ENCODE results near the gene PDRG1. TPM values are rescaled to one million over a fixed set of nuclear protein-coding genes. Genes with fewer than 3 reads are reported as not detected.

PDRG1 gene
- total RNA-seq, 1 experiment from 2014 or later = 10.1 TPM

DNA sequence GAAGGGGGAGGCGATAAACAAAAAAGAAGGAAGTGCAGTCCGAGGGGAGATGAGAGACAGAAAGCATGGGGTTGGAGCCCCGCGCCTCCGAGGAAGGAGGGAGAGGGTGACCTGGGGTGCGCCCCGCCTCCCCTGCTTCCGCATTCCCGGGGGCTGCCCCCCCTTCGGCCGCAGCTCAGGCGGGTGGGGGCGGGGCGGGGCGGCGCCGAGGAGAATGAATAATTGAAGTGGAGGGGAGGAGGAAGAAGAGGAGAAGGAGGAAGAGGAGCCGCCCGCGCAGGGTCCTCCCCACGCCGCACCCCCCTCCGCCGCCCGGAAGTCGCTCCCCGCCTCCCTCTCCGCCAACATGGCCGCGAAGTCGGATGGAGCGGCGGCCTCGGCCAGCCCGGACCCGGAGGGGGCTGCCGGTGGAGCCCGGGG, 16.0 kb upstream of the PDRG1 start, which contains the start of gene XKR7:
Gene XKR7 (plus strand): TSS at position 322 of the 420 bp plus-strand sequence. CDS start 25 bp downstream, at position 347.
- no peak for DNase-seq (ENCODE audit: extremely low read depth, low read depth)

DNA sequence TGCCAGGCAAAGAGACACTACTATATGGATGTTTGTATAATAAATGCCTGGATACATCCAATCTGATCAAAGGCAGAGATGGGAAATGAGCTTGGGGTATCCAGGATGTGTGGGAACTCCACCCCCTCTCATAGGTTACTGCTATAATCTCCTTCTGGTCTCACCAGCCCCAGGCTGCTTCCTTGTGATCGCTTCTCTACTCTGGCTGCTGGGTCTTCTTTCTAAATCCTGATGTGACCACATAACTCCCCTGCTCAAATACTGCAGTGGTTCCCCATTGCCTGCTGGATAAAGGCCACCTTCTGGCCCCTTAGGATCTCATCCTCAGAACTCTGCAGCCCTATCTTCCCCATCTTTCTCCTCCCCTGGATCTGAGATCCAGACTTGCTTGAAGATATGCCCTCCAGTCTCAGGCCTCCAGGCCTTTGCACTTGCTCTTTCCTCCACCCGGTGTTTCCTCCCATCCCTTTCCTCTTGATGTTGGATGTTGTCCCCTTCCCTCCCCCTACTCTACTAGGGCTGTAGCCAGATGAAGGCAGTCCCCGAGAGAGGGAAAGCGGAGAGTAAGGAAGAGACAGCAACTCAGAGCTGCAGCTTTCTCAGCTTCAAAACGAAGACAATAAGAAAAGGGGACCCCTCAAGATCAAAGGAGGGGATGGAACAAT, 15.3 kb upstream of the PDRG1 start:
- DNase-seq (ENCODE audit: extremely low read depth, low read depth) = no peak

DNA sequence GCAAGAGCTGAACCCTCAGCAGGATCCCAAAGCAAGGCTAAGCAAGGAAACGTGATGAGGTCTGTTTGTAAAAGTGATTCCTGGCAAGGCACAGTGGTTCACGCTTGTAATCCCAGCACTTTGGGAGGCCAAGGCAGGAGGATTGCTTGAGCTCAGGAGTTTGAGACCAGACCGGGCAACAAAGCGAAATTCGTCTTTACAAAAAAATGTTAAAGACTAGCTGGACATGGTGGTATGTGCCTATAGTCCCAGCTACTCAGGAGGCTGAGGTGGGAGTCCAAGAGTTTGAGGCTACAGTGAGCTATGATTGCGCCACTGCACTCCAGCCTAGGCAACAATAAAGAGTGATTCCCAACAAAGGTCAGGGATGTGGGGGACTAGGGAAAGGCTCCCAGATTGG, 12.0 kb upstream of the PDRG1 start:
- no peak for DNase-seq (ENCODE audit: extremely low read depth, low read depth)

DNA sequence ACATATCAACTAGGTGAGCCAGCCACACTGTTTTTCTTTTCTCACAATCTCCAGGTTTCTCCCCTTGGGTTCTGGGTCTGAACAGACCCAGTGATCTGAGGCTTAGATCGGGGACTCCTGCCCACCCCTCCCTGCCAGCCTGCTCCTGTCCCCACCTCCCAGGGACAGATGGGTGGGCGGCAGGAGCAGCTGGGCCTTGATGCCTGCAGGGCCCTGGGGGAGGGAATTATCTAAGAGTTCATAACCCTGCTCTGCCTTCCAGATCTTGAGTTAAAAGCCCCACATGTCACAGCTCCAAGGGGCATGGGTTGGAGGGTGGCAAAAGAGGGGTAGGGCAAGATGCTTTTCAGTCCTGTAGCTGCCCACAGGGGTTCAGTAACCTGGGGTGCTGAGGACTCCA, 10.9 kb upstream of the PDRG1 start:
- no peak for DNase-seq (ENCODE audit: extremely low read depth, low read depth)

DNA sequence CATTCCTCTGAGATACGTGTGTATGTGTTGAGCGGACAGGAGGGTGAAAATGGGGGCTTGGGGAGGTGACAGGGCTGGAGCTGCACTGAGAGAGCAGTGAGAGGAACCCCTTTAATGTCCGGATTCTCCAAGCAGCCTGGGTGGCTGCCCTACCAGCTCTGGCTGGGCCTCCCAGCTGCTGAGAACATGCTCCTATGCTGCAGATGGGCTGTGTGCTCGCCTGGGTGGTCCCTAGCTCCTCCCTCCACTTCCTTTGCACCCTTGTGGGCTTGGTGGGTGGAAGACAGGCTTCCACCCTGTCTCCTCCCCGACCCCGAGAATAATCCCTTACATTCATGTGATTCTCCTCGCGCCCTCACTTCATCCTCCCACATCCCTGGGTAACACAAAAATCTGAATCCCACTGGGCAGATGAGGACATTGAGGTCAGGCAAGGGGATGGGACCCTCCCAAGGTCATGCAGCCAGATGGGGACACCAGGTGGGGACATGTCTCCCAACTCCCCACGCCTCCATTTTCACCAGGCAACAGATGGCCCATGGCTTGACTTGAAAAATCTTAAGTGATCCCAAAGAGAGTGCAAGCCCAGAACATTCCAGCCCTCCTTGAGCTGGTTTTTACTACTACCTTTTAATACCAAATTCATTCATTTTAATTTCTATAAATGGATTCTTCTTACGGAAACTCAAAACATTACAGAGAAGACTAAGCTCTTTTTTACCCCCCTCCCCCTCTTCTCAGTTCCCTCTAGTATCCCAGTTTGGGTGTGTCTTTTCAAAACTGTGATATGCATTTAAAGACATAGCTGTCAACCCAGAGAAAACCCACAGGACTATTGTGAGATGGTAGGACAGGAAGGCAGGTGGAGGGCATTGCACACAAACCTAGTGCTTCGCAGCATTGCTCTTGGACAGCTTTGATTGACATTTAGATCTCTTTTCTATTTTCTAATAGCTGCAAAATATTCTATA, 5.0 kb upstream of the PDRG1 start:
- DNase-seq (ENCODE audit: extremely low read depth, low read depth) = no peak

DNA sequence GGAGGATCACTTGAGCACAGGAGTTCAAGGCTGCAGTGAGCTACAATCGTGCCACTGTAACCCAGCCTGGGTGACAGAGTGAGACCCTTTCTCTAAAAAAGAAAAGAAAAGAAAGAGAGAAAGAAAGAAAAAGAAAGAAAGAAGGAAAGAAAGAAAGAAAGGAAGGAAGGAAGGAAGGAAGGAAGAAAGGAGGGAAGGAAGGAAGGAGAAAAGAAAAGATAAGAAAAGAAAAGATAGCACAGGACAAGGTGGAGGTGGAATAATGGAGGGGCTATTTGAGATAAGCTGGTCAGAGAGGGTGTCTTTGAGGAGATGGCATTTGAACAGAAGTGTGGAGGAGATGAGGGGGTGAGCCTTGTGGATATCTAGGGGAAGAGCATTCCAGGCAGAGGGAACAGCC, 2.7 kb upstream of the PDRG1 start:
- no peak for DNase-seq (ENCODE audit: extremely low read depth, low read depth)

DNA sequence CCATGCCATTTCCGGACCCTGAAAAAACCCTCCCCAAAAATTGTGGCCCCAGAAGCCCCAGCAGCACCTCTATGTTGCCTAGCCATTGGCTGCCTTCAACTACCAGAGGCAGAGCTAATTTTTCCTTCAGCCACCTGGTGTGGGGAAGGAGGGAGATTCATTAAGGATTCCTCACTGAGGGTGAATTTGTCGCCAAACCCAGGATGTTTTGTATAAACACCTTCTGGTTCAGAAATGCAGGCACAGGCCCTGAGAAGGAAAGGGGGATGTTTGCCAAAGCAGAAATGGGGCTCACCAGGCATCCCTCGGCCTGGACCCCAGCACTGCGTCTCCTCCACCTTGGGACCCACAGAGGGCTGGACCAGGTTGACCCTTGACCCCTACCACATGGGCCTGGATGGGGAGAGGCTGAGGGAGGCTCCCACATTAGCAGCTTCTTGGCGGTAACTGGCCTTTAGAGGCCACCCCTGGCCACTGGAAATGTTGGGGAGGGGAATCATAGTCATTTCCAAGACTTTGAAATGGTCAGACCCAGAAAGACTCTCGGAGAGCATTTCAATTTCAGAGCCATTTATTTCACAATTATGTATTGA, 1.8 kb upstream of the PDRG1 start:
- no peak for DNase-seq (ENCODE audit: extremely low read depth, low read depth)

DNA sequence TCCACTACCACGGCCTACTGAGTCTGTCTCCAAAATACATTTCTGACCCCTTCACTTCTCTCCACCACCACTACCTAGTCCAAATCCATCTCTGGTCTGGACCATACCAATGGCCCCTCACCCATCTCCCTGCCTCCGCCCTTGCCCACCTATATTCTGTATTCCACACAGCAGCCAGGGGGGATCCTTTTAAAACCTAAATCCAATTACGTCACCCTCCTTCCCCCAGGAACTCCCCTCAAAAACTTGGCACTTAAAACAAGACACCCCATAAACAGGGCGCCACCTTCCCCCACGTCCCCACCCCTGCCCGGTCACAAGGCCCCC, 680 bp downstream of the PDRG1 start:
- DNase-seq (ENCODE audit: extremely low read depth, low read depth) = no peak

DNA sequence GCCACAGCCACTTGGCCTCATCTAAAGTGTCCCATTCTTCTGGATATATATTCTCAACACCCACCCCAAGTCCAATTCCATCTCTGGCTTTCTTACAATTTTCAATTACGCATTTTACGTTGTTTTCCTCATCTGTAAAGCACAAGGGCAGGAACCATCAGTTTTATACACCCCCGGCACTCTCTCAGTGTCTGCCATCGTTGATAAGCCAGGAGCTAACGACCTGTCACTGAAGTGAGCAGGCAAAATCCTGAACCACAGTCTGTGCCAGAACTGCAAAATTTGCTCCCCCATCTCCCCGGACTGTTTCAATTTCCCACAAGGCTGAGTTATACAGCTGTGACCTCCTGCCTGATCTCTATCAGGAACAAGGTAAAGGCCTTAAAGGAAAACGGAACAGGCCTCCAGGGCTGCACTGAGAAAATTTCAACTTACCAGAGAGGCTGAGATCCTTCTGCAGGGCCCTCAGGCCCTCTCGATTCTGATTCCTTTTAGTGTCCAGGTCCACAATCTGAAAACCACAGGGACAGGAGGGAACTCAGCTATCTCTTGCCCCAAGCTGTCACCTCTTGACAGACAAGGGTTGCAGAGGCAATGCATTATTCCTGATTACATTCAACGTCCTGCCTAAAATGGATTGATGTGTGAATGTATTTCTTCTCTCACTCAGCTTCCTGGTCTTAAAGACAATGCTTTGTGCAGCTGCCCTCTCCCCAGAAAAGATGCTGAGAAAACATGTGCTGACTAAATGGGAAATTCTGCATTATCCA, 1.8 kb downstream of the PDRG1 start:
- no peak for DNase-seq (ENCODE audit: extremely low read depth, low read depth)

DNA sequence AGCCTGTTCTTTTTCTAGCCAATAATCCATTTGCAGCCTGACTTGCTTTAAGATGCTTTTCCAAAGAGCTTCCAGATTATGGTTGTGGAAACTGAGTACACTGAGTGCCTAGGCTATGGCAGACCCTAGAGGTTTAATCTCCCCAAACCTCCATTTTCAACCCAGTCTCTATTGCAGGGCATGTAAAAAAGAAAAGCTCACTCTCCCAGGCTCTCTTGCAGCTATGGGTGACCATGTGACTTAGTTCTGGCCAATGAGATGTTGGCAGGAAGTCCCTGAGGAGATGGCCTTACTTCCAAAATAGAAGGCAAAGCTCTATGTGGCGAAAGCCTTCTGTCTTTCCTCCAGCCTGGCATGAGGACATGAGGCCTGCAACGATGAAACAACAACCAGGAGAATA, 3.8 kb downstream of the PDRG1 start:
- no peak for DNase-seq (ENCODE audit: extremely low read depth, low read depth)

DNA sequence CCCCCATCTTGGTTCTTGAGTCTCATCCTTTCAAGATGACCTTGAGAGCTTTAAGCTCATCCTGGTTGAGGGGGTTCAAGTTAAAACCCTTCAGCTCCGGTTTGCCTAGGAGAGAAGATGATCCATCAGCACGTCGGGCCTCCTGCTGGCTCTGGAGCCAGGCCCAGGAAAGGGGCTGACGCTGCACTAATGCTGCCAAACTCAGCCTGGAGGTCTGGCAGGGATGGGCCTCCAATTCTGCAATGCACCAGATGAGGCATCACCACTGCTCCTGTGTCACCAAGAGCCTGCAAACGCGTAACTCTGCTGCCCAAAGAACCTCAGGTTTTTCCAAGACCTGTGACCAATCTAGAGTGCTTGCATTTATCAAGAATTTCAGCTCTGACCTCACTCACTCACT, 6.1 kb downstream of the PDRG1 start:
- DNase-seq (ENCODE audit: extremely low read depth, low read depth) = no peak

DNA sequence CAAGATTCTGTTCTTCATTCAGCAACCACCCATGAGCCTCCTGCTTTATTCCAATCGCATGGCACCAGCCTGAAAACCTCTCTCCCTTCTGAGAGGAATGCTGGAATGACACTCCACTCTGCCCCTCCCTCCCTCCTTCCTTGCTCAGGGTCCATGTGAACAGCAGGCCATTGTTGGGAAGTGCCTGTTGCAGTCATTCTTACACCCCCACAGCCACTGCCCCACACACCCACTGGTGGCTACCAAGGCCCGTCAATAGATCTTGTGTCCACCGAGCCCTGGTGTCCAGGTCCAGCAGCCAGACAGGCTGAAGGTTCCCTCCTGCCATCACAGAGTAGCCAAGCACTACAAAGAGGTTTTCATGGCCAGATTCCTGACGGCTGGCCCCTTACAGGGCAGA, 6.5 kb downstream of the PDRG1 start:
- DNase-seq (ENCODE audit: extremely low read depth, low read depth) = no peak

DNA sequence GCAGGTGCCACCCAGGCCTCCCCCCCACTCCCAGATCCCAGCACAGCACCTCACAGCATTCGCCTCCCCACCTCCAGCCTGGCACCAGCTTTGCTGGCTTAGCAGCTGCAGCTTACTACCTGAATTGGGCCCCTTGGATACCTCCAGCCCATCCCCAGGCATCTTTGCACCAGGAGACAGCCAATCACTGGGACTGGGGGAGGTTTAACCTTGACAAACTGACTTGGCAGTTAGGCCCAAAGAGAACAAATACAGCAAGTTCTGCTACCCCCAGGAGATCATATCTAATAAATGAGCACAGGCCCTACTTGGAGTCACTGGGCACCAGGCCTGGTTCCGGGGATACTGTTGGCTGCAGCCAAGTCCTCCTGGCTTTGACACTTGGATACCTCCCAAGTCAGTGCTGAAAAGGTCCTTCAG, 8.8 kb downstream of the PDRG1 start:
- DNase-seq (ENCODE audit: extremely low read depth, low read depth) = no peak

DNA sequence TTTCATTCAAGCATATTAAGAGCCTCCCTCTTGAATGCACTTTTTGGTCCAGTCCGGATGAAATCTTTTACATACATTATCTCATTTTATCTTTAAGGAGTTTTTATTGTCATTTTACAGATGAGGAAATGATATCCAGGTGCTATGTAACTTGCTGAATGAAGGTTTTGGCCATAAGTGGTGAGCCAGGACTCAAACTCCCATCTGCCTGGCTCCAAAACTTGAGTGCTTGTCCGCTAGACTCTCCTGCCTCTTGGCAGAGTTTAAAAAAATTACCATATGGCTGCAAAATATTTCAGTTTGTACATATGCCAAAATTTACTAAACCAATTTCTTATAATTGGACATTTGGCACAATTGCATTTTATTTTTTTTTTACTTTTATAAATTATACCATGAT, 12.2 kb downstream of the PDRG1 start:
- no peak for DNase-seq (ENCODE audit: extremely low read depth, low read depth)

DNA sequence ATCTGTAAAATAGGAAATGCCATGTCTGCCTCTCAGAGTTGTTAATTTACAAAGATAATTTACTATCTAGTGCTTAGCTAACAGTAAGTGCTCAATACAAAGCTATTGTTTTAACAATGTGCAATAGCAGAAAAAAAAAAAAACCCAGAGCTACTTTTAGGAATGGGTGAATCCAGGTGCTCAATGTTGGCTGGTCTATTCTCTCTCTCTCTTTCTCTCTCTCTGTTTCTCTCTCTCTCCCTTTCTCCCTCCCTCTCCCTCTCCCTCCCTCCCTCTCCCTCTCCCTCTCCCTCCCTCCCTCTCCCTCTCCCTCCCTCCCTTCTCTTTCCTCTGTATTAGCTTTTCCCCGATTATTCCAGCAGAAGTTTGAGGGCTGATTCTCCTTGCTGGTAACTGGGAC, 14.0 kb downstream of the PDRG1 start:
- no peak for DNase-seq (ENCODE audit: extremely low read depth, low read depth)

DNA sequence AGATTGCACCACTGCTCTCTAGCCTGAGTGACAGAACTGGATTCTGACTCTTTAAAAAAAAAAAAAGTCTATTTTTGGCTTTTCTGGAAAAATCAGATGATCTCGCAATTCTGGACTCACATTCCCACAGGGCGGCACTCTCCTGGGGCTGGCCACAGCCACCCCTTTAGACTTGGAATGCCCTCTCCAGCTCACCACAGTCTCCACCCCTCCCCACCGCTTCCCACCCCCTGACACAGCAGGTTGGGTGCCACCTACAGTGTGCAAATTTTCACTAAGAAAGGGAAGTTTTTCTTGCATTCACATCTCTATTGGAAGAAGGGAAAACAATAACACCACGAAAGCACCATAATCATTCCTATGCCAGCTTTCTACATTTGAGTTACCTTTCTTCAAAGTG, 15.4 kb downstream of the PDRG1 start:
- DNase-seq (ENCODE audit: extremely low read depth, low read depth) = no peak

DNA sequence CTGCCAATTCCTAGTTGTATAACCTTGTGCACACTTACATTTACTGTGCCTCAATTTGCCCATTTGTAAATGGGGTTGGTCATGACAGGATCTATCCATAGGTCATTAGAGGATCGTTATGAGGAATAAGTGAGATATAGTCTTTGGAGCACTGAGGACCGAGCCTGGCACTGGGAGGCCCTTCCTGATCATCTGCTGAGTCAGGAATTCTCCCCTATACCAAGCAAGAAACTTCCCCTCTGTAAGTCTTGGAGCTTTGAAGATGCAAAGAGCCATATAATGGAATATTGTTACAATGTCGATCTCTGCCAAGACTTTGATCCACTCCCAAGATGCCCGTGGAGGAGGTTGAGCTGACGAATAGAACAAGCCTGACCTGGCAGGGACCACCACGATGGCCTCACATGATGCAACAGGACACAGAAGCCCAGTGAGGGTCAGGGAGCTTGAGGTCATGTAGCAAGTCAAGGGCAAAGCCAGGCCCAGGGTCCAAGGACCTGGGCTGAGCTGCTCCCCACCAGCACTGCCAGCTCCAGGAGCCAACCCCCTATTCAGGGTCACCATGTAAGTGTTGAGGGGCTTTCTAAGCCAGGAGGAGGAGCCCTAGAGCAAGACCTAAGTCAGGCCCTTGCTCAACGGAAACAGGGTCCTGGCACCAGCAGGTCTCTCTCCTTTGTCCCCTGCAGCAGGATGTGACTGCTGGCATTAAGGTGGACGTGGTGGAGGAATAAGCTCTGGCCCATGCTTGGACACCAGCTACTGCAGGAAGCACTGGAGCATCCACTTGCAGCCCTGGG, 16.7 kb downstream of the PDRG1 start:
- no peak for DNase-seq (ENCODE audit: extremely low read depth, low read depth)

DNA sequence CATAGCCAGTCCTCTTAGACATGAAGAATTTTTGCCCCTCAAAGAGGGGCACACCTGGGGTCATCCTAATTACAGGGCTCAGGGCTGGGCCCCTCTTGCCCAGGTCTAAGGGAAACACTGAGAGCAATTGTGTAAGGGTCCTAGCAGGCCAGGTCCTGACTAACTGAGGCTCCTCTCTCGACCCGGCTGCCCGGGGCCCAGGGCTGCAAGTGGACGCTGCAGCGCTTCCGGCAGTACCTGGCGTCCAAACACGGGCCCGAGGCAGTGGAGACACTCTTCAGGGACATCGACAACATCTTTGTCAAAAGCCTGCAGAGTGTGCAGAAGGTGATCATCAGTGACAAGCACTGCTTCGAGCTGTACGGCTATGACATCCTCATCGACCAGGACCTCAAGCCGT, 17.4 kb downstream of the PDRG1 start:
- no peak for DNase-seq (ENCODE audit: extremely low read depth, low read depth)

DNA sequence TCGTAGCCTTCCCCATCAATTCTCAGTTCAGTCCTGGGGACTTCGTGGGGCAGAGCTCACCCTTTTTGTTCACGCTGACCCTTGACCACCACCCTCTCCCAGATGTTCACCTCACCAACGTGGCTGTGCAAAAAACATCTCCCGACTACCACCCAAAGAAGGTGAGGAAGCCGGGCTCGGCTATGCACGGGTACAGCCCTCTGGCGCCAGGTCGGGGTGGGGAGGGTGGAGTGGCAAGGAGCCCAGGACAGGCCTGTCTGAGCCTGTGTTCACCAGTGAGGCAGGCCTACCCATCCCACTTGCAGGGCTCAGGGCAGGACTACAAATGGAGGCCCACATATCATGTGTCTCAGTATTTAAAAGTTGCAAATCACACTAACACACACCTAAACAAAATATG, 18.1 kb downstream of the PDRG1 start:
- DNase-seq (ENCODE audit: extremely low read depth, low read depth) = no peak

DNA sequence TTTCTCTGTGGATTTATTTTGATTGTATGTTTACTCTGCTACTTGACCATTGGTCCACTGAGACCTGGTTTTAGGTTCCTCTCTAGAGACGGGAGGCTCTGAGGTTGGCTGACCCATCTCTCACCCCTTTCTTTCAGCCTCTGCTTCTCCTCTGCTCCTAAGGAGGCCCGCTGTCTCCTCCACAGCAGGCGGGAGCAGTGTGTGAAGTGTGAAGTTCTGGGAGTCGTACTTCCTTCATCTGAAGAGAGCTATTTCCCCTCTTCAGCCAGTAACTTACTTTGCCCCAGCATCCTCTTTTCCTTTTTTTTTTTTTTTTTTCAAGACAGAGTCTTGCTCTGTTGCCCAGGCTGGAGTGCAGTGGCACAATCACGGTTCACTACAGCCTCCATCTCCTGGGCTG, 21.1 kb downstream of the PDRG1 start:
- no peak for DNase-seq (ENCODE audit: extremely low read depth, low read depth)

Data from NCI-H460 (cell line).